Measurements from ENCODE around the gene RUSF1.
"Not testable (repeated sequence)": the region's sequence is repeated elsewhere in the genome, so short reads cannot be mapped to it uniquely, and the experiment has no call there.

Gene RUSF1

DNA sequence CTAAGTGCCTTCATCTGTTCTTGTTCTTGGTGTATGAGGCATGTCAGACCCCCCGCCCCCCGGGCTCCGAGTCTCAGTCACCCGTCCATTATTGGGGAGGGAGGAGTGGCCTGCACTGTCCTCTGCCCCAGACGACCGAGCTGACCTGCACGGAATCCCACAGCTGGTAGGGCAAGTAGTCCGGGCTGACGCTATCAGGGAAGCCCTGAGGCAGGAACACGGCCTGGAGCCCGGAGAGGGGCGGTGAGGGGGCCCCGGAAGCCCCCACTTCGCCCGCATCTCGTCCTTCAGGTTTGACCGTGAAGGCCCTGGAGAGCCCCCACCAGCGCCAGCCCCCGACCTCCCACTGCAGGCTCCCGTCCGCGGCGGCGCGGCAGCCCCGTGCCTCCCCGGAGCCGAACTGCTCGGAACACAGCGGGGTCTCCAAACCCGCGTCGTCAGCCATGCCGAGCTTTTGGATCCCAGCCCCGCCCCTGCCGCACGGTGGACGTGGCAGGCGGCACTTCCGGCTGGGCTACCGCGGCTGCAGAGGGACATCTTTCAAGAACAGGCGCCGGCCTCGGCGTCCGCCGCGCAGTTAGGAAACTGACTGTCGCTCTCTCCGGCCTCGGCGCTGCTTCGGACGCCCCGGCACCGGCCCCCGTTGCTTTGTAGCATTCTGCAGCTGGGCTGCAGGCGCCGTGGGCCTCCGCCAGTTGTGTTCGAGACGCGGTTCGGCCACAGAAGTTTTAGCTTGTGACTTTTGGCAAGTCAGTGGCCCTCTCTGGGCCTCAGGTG, at the start of gene RUSF1:
Gene RUSF1, minus strand, starts transcription at position 463 of the 777 bp plus-strand sequence. Its CDS starts 18 bp downstream, at position 445.
- peak; percentile 84 for DNase-seq

GRCh38 chr16:31542763-31543162, 34.6 kb upstream of the RUSF1 start:
- DNase-seq: no peak

DNA sequence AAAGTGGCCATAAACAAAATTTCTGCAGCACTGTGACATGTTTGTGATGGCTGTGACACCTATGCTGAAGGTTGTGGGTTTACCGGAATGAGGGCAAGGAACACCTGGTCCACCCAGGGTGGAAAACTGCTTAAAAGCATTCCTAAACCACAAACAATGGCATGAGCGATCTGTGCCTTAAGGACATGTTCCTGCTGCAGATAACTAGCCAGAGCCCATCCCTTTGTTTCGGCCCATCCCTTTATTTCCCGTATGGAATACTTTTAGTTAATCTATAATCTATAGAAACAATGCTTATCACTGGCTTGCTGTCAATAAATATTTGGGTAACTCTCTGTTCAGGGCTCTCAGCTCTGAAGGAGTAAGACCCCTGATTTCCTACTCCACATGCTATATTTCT, 31.6 kb upstream of the RUSF1 start:
- DNase-seq: not testable (repeated sequence)

GRCh38 chr16:31538243-31538598, 30.0 kb upstream of the RUSF1 start:
- DNase-seq: not testable (repeated sequence)

- DNase-seq: no peak
These were observed 29.4 kb upstream of the RUSF1 start for GRCh38 chr16:31537362-31538242.

DNA sequence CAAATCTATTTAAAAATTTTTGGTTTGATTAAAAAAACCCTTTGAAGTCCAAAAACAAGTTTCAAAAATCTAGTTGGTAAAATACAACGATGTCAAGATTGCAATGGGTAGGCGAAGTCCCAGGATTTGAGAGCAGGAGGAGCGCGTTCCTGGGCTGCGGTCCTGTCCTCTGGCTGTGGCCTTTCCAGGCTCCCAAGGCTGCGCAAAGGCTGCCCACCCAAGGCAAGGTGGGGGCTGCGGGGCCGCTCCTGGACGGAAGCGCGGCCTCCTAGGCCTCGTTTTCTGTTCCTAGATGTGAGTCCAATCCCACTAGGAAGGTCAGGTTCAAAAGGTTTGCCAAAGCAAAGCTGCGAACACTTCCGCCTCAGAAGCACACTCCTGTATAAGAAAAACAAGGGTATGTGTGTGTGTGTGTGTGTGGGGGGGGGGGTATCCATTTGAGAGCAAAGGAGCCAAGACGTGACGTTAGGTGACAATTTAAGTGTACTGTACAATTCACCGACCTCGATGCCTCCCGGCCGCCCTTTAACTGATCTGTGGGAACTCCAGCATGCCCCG, 28.7 kb upstream of the RUSF1 start:
- no peak for DNase-seq

- no peak for DNase-seq
These were observed 27.5 kb upstream of the RUSF1 start for GRCh38 chr16:31535737-31536136.

DNA sequence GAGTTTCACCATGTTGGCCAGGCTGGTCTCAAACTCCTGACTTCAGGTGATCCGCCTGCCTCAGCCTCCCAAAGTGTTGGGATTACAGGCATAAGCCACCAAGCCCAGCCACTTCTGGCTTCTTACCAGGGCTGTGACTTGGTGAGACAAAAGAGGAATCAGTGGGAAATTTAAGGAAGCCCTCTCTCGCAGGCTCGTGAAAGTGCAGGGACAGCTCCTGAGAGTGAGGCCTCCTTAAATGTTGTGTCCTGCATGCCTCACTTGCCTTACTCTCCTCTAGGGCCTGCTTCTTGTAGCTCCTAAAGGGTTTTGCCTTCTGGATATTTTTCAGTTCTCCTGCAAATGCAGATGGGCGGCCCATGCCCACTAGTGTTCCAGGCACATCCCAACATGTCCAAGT, 24.7 kb upstream of the RUSF1 start:
- DNase-seq: no peak

GRCh38 chr16:31532120-31532519, 23.9 kb upstream of the RUSF1 start:
- no peak for DNase-seq

- no peak for DNase-seq
These were observed 22.9 kb upstream of the RUSF1 start for GRCh38 chr16:31531096-31531495.

GRCh38 chr16:31530405-31530804, 22.2 kb upstream of the RUSF1 start:
- DNase-seq: no peak

DNA sequence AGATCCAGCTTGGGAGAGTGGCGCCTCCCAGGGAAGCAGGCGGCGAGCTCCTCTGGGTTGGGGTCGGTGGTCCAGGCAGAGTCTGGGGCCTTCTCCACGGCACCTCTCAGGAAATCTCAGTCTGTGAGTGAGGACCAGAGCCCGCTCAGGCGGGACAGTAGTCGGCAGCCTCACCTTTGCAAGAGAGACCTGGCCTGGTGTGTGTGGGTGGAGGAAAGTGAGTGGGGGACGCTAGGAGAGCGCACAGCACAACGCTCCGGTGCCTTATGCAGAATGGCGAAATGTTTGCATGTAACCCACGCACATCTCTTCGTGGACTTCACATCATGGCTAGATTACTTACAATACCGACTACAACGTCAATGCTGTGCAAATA, 21.7 kb upstream of the RUSF1 start:
- DNase-seq: no peak

- DNase-seq: no peak
These were observed 21.1 kb upstream of the RUSF1 start for GRCh38 chr16:31529108-31529936.

DNA sequence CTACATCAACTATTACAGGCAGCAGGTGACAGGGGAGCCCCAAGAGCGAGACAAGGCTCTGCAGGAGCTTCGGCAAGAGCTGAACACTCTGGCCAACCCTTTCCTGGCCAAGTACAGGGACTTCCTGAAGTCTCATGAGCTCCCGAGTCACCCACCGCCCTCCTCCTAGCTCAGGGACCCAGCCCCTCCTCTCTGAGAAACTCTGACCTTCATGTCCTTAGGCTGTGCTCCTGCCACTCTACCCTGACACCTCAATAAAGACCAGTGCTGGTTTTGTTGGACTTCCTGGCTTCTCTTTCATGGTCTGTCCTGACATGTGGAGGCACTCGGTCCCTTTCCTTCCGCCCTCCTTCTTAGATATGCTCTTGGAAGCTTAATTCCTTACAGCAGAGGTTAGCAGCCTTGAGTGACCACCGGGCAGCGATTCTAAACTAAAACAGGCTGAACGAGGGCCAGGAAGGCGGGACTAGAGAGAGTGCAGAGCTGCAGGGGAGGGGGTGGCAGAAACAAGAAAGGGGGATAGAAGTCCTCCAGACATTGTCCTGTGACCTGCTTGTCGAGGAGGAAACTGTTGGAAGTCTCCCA, 20.4 kb upstream of the RUSF1 start:
- DNase-seq: no peak

- DNase-seq: no peak
These were observed 19.6 kb upstream of the RUSF1 start, which contains the start of gene AHSP for GRCh38 chr16:31527734-31528274. Gene AHSP, plus strand, starts transcription at chr16:31527900. Its CDS starts 240 bp downstream, at chr16:31528140.

DNA sequence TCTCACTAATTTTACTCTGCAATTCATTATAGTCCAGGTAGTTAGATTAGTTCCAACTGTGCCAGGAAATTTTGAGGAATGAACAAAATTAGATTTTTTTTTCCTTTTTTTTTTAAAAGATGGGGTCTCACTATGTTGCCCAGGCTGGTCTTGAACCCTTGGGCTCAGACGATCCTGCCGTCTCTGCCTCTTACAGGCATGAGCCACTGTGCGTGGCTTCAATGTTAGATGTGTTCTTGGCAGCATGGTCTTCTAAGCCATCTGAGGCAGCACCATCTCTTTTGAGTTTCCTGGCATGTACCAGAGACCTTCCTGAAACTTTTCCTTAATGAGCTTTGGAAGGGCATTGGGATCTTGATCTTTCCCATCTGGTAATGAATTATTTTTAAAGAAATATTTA, 16.9 kb upstream of the RUSF1 start:
- no peak for DNase-seq

DNA sequence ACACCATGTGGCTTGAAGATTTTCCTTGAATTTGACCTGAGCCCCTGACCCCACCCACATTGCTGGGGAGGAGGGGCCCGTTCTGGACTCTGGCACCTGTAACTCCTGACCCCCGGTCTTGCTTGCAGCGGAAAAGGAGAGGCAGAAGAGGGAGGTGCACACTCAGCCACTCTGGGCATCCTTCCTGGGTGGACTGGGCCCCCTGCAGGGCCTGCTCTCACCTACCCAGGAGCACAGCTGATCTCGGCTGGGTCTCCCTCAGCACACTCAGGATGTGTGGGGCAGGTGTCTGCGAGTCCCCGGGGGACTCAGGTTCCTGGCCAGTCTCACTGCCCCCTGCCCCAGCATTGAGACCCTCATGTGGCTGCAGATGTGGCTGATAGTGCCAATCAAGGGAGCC, 15.6 kb upstream of the RUSF1 start:
- DNase-seq: not testable (repeated sequence)

DNA sequence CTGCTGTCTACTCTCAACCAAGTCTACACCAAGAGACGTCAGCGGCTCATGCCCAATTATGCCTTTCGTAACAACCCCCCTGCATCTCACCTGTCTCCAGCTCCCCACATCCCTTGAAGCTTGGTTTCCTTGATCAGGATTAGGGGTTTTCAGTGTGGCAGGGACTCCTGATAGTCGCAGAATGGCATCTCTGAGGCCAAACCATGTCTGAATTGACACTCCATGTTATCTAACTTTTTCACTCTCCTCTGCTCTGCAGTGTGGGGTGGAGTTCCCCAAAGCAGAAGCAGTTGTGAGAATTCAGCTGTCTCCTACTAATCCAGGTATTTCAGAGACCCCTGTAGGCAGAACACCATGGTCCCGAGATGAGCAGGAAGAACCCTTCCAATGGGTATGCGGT, 13.9 kb upstream of the RUSF1 start:
- DNase-seq: no peak

DNA sequence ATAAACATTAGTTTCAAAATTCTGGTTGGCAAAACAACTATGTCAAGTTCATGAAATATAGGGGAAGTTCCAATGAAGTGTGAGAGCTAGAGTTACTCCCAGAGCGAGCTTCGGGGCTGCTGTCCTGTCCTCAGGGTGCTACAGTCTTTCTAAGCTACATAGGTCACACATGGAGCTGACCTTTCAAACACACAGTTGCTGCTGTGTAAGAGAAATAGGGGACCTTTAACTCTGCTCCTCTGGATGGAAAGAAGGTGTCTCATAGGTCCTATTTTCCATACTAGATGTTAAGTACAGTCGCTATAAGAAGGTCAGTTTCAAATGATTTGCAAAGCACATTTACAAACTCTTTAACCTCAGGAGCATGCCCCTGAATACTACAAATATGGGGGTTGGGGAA, 13.2 kb upstream of the RUSF1 start:
- no peak for DNase-seq

DNA sequence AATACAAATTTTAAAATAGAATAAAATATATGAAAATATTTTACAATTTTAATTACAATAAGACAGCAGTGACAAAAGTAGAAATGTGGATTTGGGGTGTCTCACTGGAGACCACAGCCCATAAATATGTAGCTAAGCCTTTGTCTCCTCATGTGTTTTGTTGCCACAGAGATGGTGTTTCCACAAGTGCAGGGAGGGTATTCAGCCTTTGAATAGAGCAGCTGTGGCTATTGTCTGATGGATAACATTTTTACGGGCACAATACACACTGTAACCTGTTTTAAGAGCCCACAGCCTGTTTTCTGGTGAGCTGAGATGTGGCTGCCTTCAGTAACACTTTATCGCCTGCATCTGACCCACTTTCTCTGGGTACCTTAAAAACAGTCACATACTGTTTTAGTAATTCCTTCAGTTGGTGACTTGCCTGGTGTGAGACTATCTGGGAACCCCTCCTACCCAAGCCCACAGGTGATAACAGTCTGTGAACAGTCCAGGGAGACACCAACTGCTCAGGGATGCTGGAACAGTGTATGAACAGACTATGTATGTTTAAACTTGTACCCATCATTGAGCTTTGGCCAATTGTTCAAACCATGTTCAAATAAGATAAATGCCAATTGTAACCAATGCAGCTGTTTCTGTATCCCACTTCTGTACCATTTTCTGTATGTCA, 11.7 kb upstream of the RUSF1 start:
- DNase-seq: no peak

DNA sequence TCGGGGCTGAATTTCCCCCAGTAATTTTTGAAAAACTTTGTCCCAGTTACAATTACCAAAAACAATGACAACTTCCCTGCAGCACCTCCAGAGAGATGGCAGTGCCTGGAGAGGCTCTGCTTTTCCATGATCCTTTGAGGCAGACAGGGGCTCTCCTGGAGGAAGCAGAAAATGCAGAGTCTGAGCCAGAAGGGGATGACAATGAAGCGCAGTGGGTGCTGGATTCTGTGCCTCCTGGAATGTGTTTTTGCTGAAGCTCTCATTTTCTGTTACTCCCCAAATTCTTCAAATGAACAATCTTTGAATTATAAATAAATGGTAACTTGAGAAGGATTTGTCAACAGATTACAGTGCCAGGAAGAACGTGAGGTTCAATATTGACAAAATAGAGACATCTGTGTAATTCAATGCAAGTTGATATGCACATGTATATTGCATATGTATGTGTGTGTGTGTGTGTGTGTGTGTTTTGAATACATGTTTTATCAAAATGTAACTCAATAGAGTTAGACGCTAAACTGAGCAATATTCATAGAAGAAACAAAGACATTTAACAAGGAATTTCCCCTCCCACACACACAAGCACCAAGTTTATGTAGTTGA, 9.7 kb upstream of the RUSF1 start:
- no peak for DNase-seq

Data from stimulated activated CD4-positive, alpha-beta T cell treated with anti-CD3 and anti-CD28 coated beads, Interleukin-12 subunit alpha, Interleukin-12 subunit beta, amount 100 ng/mL, for 4 hours (primary cell).